Adrenal gland (tissue), 12 donors: ENCODE measurements around the gene PARP3. TPM values are rescaled to one million over a fixed set of nuclear protein-coding genes. Genes with fewer than 3 reads are reported as not detected.
A peak's percentile ranks its signal among the peaks of the same experiment; 100 is the strongest.

ENCODE experiments used
- DNase-seq, 7 donors: peaks; one replicate each; pipeline ENCODE4 v3.0.0-alpha.2; 2019 to 2020
- H3K27ac ChIP-seq, 5 donors: fragments of 200-600 bp; sonication (generic) in 4 of 5; 1 replicate in 3 of 5; 2 replicates in 2 of 5; pipeline versions ENCODE4 v1.5.1 to v1.8.0; 2016 to 2020; ENCODE audit warnings: mild to moderate bottlenecking in 1 of 5
- H3K27me3 ChIP-seq: fragments of 200-600 bp; 2 replicates; pipeline ENCODE4 v1.8.0; 2021
- H3K36me3 ChIP-seq, 2 donors: fragments of 200-600 bp; replicated peaks in 1 of 2; 1 replicate in 1 of 2; 2 replicates in 1 of 2; pipeline versions ENCODE4 v1.5.1 to v1.8.0; 2018 to 2022
- H3K4me1 ChIP-seq, 2 donors: fragments of 200-600 bp; replicated peaks in 1 of 2; 1 replicate in 1 of 2; 2 replicates in 1 of 2; pipeline versions ENCODE4 v1.5.1 to v1.8.0; 2018 to 2021
- H3K4me3 ChIP-seq, 4 donors: fragments of 200-600 bp; sonication (generic) in 3 of 4; one replicate each; pipeline ENCODE4 v1.5.1; 2016 to 2018
- H3K9me3 ChIP-seq, 3 donors: fragments of 200-600 bp; sonication (generic) in 1 of 3; replicated peaks in 1 of 3; 1 replicate in 2 of 3; 2 replicates in 1 of 3; pipeline versions ENCODE4 v1.5.1 to v1.8.0; 2016 to 2021
- POLR2A ChIP-seq, 2 donors: fragments of 450-650 bp; IDR thresholded peaks; one replicate each; pipeline ENCODE4 v1.6.1; 2017; ENCODE audit warnings: antibody characterized with exemption in 2 of 2, mild to moderate bottlenecking in 2 of 2, moderate library complexity in 1 of 2
- WGBS, 4 donors: extraction: QIAGEN DNeasy Blood & Tissue Kit in 2 of 4; methylation state at CpG; one replicate each; pipeline versions ENCODE4 v1.1.5 to v1.1.7; 2013 to 2017; 5-methylcytosine and 5-hydroxymethylcytosine counted together
- intact Hi-C, 2 donors: fragments of 100-400 bp; cut with DNase I; formaldehyde crosslinking; loops; one replicate each; pipeline versions ENCODE4 v1.14.1 to v1.15.0; 2022 to 2023
- polyA plus RNA-seq, 3 donors: library from polyadenylated mRNA; stranded (reverse); fragments of 200-250 nt in 2 of 3; fragments of 350-450 nt in 1 of 3; fragmentation: Illumina TruSeq in 1 of 3; extraction: RNeasy Lipid Tissue Mini Kit (QIAGEN cat#74804) in 1 of 3; gene quantifications; one replicate each; pipeline ENCODE4 v1.2.3, GENCODE V29; 2013 to 2014
- total RNA-seq, 9 donors: library from RNA; depleted of rRNA in 4 of 9; stranded (reverse); fragments of >200 nt in 4 of 9; fragments of 120-200 nt in 1 of 9; fragmentation: NEBNext Ultra II Directional in 1 of 9; extraction: Animal tissue kit (Norgen Biotek cat#: 25700) in 1 of 9; gene quantifications; one replicate each; pipeline versions ENCODE4 v1.1.0 to v1.2.4, GENCODE V29; 2013 to 2023
- TF ChIP-seq, protein P1 (sequence below), 6 experiments: fragments of 450-650 bp in 4 of 6; fragments of 200-600 bp in 2 of 6; sonication (generic) in 1 of 6; IDR thresholded peaks; 1 replicate in 5 of 6; 2 replicates in 1 of 6; pipeline versions ENCODE4 v1.5.1 to v1.8.0; 2016 to 2021; ENCODE audit warnings: antibody characterized with exemption in 6 of 6, mild to moderate bottlenecking in 2 of 6, moderate library complexity in 1 of 6
- donor health status: healthy with polysubstance abuse.
- donor health status: Bipolar disorder and iron deficiency.
- donor health status: DM: yes; HTN: yes; CAD: no.
- donor health status: DM: no; HTN: no; CAD: no.
- donor health status: DM: no; HTN: no; CAD: no.
- donor health status: DM: yes; HTN: yes; CAD: no.

PARP3 gene
- total and polyA plus RNA-seq, 12 donors = 7.8 to 94.1 (median 60.4) TPM

DNA sequence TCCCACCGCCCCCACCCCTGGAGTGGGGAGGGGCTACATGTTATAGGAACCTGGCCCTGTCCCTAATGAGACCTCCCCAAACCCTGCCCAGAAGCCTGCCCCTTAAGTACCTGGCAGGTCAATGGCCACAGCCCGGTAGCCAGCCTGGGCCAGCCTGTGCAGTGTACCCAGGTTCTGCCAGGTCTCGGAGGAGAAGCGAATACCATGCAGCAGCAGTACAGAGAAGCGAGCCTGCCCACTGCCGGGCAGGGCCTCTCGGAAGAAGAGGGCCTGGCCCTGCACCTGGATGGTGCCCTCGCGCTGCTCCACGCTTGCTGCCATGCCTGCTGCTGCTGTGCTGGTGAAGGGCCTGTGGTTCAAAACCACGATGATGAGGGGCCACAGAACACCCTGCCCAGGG, 29.2 kb downstream of the PARP3 start:
- Histone ChIP-seq H3K36me3 (no peaks in the 10 kb centered on the region), H3K27me3 (no peaks in the 10 kb centered on the region), H3K9me3 (no peaks in the 10 kb centered on the region), H3K4me3 (no peak overlapping the region), H3K4me1 (peaks cover 35 to 63% of the 10 kb centered on the region in 2 donors), H3K27ac (peak overlapping the region in 3 of 5 donors; percentile 13 to 46 (median 35))
- intact Hi-C loops = no loop called here
- TF ChIP-seq POLR2A (IDR thresholded peaks at IDR 0.05) = no peak
- TF ChIP-seq, protein P1, sequence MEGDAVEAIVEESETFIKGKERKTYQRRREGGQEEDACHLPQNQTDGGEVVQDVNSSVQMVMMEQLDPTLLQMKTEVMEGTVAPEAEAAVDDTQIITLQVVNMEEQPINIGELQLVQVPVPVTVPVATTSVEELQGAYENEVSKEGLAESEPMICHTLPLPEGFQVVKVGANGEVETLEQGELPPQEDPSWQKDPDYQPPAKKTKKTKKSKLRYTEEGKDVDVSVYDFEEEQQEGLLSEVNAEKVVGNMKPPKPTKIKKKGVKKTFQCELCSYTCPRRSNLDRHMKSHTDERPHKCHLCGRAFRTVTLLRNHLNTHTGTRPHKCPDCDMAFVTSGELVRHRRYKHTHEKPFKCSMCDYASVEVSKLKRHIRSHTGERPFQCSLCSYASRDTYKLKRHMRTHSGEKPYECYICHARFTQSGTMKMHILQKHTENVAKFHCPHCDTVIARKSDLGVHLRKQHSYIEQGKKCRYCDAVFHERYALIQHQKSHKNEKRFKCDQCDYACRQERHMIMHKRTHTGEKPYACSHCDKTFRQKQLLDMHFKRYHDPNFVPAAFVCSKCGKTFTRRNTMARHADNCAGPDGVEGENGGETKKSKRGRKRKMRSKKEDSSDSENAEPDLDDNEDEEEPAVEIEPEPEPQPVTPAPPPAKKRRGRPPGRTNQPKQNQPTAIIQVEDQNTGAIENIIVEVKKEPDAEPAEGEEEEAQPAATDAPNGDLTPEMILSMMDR (IDR thresholded peaks at IDR 0.05) = no peak
- WGBS, 4 donors = 88 to 92% (median 90%) methylated on average over 9 to 11 of the region's 11 CpGs; no CpG with 5 or more reads in 1 of the 4 donors
- no peak for DNase-seq

DNA sequence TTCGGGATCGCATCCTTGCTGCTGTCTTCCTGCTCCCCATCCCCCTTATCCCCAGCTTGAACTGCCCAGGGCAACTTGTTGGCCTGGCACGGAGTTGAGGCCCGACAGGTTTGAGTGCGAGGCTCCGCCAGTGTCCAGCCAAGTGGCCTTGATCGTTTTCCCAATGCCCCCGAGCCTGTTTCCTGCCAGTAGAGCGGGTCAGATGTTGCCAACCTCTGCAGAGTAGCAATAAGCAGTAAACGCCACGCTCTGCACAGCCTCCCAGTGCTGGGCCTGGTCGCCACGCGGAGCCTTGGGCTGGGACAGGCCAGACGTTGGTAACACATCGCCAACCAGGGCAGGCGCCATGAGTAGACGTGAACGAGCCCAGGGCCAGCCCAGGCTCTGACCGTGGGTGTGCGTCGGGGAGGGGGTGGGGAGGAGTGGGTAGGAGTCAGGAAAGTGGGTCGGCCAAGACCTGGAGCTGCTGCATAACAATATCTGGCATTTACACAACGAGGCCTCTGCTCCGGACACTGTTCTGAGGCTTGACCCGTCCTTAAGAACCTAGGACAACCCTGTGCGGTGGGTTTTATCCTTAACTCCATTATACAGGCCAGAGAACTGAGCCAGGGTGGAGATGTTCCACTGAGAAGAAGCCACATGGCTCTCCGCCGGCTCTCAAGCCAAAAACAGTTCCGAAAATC, 32.3 kb downstream of the PARP3 start:
- 0 to 11% (median 10%) methylated on average over 10 to 30 of the region's 30 CpGs for WGBS, 4 donors
- no peaks in the 10 kb centered on the region for H3K36me3 ChIP-seq
- H3K9me3 ChIP-seq = no peaks in the 10 kb centered on the region
- H3K27me3 ChIP-seq = no peaks in the 10 kb centered on the region
- H3K4me1 ChIP-seq = peaks cover 24 to 51% of the 10 kb centered on the region in 2 donors
- DNase-seq = peak in 6 of 7 donors; percentile 68 to 85 (median 78)
- TF ChIP-seq, protein P1 (IDR thresholded peaks at IDR 0.05) = peak in 3 of 6 experiments; percentile 26 to 53 (median 35)
- TF ChIP-seq POLR2A (IDR thresholded peaks at IDR 0.05) = no peak
- intact Hi-C loops = no loop called here
- peak overlapping the region in 3 of 4 donors; percentile 20 to 53 (median 43) for H3K4me3 ChIP-seq
- peak overlapping the region; percentile 93 to 100 (median 99) for H3K27ac ChIP-seq

DNA sequence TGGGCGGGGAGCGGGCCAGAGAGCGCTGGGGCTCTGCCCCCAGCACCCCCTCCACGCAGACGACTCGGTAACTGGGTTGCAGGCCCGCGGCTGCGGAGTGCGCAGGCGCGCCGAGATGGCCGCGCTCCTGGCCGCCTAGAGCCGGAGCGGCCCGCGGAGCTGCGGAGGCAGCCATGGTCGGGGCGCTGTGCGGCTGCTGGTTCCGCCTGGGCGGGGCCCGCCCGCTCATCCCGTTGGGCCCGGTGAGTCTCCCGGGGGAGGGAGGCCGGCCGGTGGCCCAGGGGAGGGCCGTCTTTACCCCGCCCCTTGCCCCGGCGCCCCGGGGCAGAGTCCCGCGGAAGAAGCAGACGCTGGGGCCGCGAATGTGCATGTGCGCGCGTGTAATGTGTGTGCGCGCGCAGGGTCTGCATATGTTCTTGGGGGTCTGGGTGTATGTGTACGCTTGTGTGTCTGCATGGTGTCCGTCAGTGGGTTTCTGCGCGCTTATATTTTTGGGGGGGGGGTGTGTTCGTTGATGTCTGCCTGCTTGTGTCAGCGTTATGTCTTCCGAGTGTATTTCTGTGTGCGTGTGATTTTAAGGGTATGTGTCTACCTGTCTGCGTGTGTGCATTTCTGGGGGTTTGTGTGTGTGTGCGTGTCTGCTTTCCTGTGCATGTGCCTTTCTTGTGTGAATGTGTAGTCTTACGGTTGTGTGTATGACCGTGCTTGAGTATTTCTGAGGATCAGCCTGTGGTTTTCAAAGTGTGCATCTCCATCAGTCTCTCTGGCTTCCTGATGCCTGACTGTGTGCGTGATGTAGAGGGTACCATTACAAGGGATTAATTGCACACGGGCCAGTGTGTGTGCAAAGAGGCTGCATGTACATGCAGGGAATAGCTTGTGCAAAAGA, 33.0 kb downstream of the PARP3 start, which contains the start of gene ABHD14A:
Gene ABHD14A, plus strand, starts transcription at position 102 of the 889 bp plus-strand sequence. Its CDS starts 72 bp downstream, at position 174.
- Histone ChIP-seq H3K27me3 (no peaks in the 10 kb centered on the region), H3K4me3 (peak within 1 kb of the TSS in 3 of 4 donors; percentile 20 to 53 (median 49)), H3K9me3 (no peaks in the 10 kb centered on the region), H3K27ac (peak within 1 kb of the TSS; percentile 93 to 100 (median 99)), H3K4me1 (peaks cover 24 to 50% of the 10 kb centered on the region in 2 donors), H3K36me3 (no peaks in the 10 kb centered on the region)
- DNase-seq = peak; percentile 68 to 79 (median 77)
- WGBS, 4 donors = 0 to 1% (median 0%) methylated on average over 25 to 63 of the region's 63 CpGs
- TF ChIP-seq, protein P1 (IDR thresholded peaks at IDR 0.05) = no peak
- peak; percentile 58 to 80 for TF ChIP-seq POLR2A (IDR thresholded peaks at IDR 0.05)
- intact Hi-C loops = no loop called here
